OCI-LY1 (cell line): ENCODE data around the gene FMN2.

Source experiments
- H2AFZ ChIP-seq: fragments of 200-600 bp; sonication (generic), shearing (Covaris generic); 2 replicates; pipeline ENCODE4 v1.6.0; 2014; ENCODE audit warnings: antibody characterized with exemption, mild to moderate bottlenecking, low read length
- H3F3A ChIP-seq: fragments of 200-600 bp; sonication (generic), shearing (Covaris generic); 2 replicates; pipeline ENCODE4 v1.6.0; 2014; ENCODE audit warnings: mild to moderate bottlenecking, antibody characterized with exemption, low read length, moderate library complexity; ENCODE audit not compliant: insufficient read depth
- H3K27ac ChIP-seq: fragments of 200-600 bp; sonication (generic); 2 replicates; pipeline ENCODE4 v1.5.1; 2014; ENCODE audit warnings: low read length, mixed run types, mild to moderate bottlenecking, low read depth; ENCODE audit not compliant: poor library complexity, severe bottlenecking
- H3K27me3 ChIP-seq: fragments of 200-600 bp; sonication (generic); 2 replicates; pipeline ENCODE4 v1.6.0; 2014; ENCODE audit warnings: antibody characterized with exemption, mild to moderate bottlenecking, low read length, moderate library complexity; ENCODE audit not compliant: insufficient read depth
- H3K36me3 ChIP-seq: fragments of 200-600 bp; sonication (generic); 2 replicates; pipeline ENCODE4 v1.6.1; 2014; ENCODE audit warnings: mild to moderate bottlenecking, antibody characterized with exemption, low read length, moderate library complexity, mixed read lengths; ENCODE audit not compliant: insufficient read depth
- H3K4me1 ChIP-seq: fragments of 200-600 bp; sonication (generic); 2 replicates; pipeline ENCODE4 v1.5.1; 2014; ENCODE audit warnings: mild to moderate bottlenecking, low read length, moderate library complexity; ENCODE audit not compliant: insufficient read depth, severe bottlenecking
- H3K4me2 ChIP-seq: fragments of 200-600 bp; sonication (generic), shearing (Covaris generic); 2 replicates; pipeline ENCODE4 v1.6.1; 2014; ENCODE audit warnings: low read length
- H3K4me3 ChIP-seq: fragments of 200-600 bp; sonication (generic); 2 replicates; pipeline ENCODE4 v1.5.1; 2014; ENCODE audit warnings: low read length, low read depth, mild to moderate bottlenecking, mixed read lengths; ENCODE audit not compliant: poor library complexity, severe bottlenecking
- H3K79me2 ChIP-seq: fragments of 200-600 bp; shearing (Covaris generic); 2 replicates; pipeline ENCODE4 v1.6.1; 2016; ENCODE audit warnings: mixed run types, low read length, mixed read lengths; ENCODE audit not compliant: insufficient read depth
- H3K9ac ChIP-seq: fragments of 200-600 bp; sonication (generic), shearing (Covaris generic); 2 replicates; pipeline ENCODE4 v1.6.1; 2014; ENCODE audit warnings: mild to moderate bottlenecking, low read length, mixed read lengths
- H3K9me2 ChIP-seq: fragments of 200-600 bp; sonication (generic), shearing (Covaris generic); 2 replicates; pipeline ENCODE4 v1.6.1; 2014; ENCODE audit warnings: low read depth, mild to moderate bottlenecking, low read length, mixed read lengths
- H3K9me3 ChIP-seq: fragments of 200-600 bp; shearing (Covaris generic); 2 replicates; pipeline ENCODE4 v1.6.1; 2014; ENCODE audit warnings: low read length, mixed read lengths
- H4K20me1 ChIP-seq: fragments of 200-600 bp; sonication (generic), shearing (Covaris generic); 2 replicates; pipeline ENCODE4 v1.6.0; 2016; ENCODE audit warnings: mild to moderate bottlenecking, low read length; ENCODE audit not compliant: insufficient read depth
- CTCF ChIP-seq: fragments of 200-600 bp; sonication (generic), shearing (Covaris generic); IDR thresholded peaks from 2 replicates; pipeline ENCODE4 v1.5.1; 2017; ENCODE audit warnings: mild to moderate bottlenecking, antibody characterized with exemption, low read length, moderate library complexity, mixed read lengths
- EZH2 ChIP-seq: fragments of 200-600 bp; sonication (generic), shearing (Covaris generic); IDR thresholded peaks from 2 replicates; pipeline ENCODE4 v1.8.0; 2017; ENCODE audit warnings: borderline replicate concordance, mixed run types, mild to moderate bottlenecking, antibody characterized with exemption, low read length, moderate library complexity, mixed read lengths

FMN2 gene

GRCh38 chr1:240508950-240509349 is 417.3 kb downstream of the FMN2 start:
- Histone ChIP-seq H3K27ac (no peak overlapping the region), H3K4me3 (no peak overlapping the region), H3F3A (no peaks in the 10 kb centered on the region), H2AFZ (no peak overlapping the region), H3K9me3 (no peaks in the 10 kb centered on the region), H3K9me2 (no peaks in the 10 kb centered on the region), H4K20me1 (no peaks in the 10 kb centered on the region), H3K4me2 (no peak overlapping the region), H3K9ac (no peak overlapping the region), H3K4me1 (no peaks in the 10 kb centered on the region), H3K79me2 (no peaks in the 10 kb centered on the region), H3K36me3 (no peaks in the 10 kb centered on the region), H3K27me3 (no peaks in the 10 kb centered on the region)
- no peak for TF ChIP-seq EZH2
- no peak for TF ChIP-seq CTCF

GRCh38 chr1:240511789-240512188 is 420.1 kb downstream of the FMN2 start:
- no peak overlapping the region for H2AFZ ChIP-seq
- TF ChIP-seq CTCF = no peak
- TF ChIP-seq EZH2 = no peak
- H3K9me3 ChIP-seq = no peaks in the 10 kb centered on the region
- no peaks in the 10 kb centered on the region for H3F3A ChIP-seq
- H3K27me3 ChIP-seq = no peaks in the 10 kb centered on the region
- no peak overlapping the region for H3K4me3 ChIP-seq
- no peaks in the 10 kb centered on the region for H3K79me2 ChIP-seq
- no peaks in the 10 kb centered on the region for H3K9me2 ChIP-seq
- no peak overlapping the region for H3K4me2 ChIP-seq
- no peaks in the 10 kb centered on the region for H3K4me1 ChIP-seq
- no peaks in the 10 kb centered on the region for H4K20me1 ChIP-seq
- H3K27ac ChIP-seq = no peak overlapping the region
- H3K36me3 ChIP-seq = no peaks in the 10 kb centered on the region
- H3K9ac ChIP-seq = no peak overlapping the region

DNA sequence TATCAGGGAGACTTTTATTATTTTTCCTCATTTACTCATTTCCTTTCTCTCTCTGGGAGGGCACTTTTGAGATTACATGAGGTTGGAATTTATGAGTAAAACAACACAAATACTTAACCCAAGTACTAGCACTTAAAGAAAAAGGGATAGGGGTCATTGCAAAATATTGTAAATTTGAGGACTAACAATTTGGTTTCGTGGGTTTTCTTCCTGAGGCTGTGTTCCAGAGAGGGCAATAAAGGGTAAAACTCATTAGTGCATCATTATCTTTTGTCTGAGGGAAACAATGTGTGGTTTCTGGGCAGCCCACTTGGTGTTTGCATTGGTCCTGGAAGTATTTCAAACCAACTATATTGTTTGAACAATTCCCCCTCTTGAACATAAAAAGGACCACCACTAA is 423.8 kb downstream of the FMN2 start:
- Histone ChIP-seq H3K27ac (no peak overlapping the region), H3K9me3 (no peaks in the 10 kb centered on the region), H2AFZ (no peak overlapping the region), H3K4me2 (no peak overlapping the region), H4K20me1 (no peaks in the 10 kb centered on the region), H3K79me2 (no peaks in the 10 kb centered on the region), H3K36me3 (no peaks in the 10 kb centered on the region), H3K27me3 (no peaks in the 10 kb centered on the region), H3K4me3 (no peak overlapping the region), H3K9ac (no peak overlapping the region), H3F3A (no peaks in the 10 kb centered on the region), H3K9me2 (no peaks in the 10 kb centered on the region), H3K4me1 (no peaks in the 10 kb centered on the region)
- TF ChIP-seq CTCF = no peak
- no peak for TF ChIP-seq EZH2
